ENCODE measurements around the gene EHBP1.

- TF ChIP-seq CTCF (conservative IDR thresholded peaks at IDR 0.05 in 1 of 2, IDR thresholded peaks at IDR 0.05 in 1 of 2; ENCODE audit: low read depth in 1 of 2, low read length in 2 of 2): no peak
- no peak for TF ChIP-seq EZH2 (IDR thresholded peaks at IDR 0.05; ENCODE audit: low read length, missing control alignments)
Measured at GRCh38 chr2:62938126-62938525, 232.6 kb downstream of the EHBP1 start.

All from fibroblast of lung (primary cell).